Cardiac ventricle fibroblast (primary cell): ENCODE data around the gene FANK1. TPM values are rescaled to one million over a fixed set of nuclear protein-coding genes. Genes with fewer than 3 reads are reported as not detected.

ENCODE experiments used
- total RNA-seq: library from RNA; depleted of rRNA; stranded (reverse); fragments of >200 nt; gene quantifications from 2 replicates; pipeline ENCODE4 v1.2.3, GENCODE V29; 2015

Gene FANK1, protein sequence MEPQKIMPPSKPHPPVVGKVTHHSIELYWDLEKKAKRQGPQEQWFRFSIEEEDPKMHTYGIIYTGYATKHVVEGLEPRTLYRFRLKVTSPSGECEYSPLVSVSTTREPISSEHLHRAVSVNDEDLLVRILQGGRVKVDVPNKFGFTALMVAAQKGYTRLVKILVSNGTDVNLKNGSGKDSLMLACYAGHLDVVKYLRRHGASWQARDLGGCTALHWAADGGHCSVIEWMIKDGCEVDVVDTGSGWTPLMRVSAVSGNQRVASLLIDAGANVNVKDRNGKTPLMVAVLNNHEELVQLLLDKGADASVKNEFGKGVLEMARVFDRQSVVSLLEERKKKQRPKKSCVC
- total RNA-seq = 1.5 and 4.6 TPM in 2 replicates

DNA sequence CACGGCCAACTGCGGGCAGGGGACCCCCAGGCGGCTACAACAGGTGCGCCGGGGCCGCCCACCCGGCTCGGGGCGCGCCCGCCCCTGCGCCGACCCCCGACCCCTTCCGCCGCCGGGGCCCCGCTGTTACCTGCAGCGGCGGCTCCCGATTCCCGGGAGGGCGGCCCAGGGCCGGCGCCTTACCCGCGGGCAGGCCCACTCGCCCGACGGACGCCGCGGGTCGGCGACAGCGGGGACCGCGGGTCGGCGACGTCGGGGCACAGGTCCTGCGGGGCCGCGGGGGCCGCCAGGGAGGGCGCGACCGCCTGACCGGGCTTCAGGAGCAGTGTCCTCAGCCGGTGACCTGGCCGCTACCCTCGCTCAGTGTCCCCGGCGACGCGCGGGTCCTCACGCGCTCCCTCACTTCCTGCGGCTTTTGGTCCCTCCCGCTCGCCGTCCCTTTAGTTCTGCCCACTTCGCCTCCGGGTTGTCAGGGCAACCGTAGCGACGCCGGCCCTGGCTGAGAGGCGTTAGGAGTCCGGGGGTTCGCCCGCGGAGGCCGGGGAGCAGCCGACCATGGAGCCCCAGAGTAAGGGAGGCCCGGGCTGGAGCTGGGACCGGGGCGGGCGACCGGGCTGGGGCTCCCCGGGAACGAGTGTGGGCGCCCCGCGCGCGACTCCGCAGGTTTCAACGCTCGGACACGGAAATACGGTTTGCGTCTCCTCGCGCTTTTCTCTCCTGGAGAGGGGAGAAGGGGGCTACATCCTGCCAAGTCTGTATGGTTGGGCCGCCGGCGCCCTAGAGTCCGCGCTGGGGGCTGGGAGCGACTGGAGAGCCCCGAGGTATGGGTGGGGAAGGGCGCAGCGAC is at the start of gene FANK1:
FANK1 (plus strand) TSS at position 477 of the 847 bp plus-strand sequence; CDS start at position 556, 79 bp downstream.

GRCh38 chr10:125881192-125881591 is 15.2 kb upstream of the FANK1 start, which contains the start of gene DHX32:
Gene DHX32 (minus strand): TSS chr10:125881292. CDS start chr10:125880824, 468 bp downstream.

Other genes starting within 250 kb of the FANK1 start
- not detected in 2 replicates for gene TEX36, start 213.4 kb upstream of the FANK1 start, total RNA-seq
- 9.3 and 9.4 TPM in 2 replicates for gene EDRF1, start 176.9 kb upstream of the FANK1 start, total RNA-seq
- gene MMP21, start 120.7 kb upstream of the FANK1 start, total RNA-seq = 0.15 TPM in 1 of 2 replicates, not detected in the other
- 52.1 and 58.9 TPM in 2 replicates for gene UROS, start 73.3 kb upstream of the FANK1 start, total RNA-seq
- 33.4 and 37.5 TPM in 2 replicates for gene BCCIP, start 73.0 kb upstream of the FANK1 start, total RNA-seq
- gene DHX32, start 15.3 kb upstream of the FANK1 start, total RNA-seq = 19.1 and 29.8 TPM in 2 replicates